Mesangial cell (primary cell): ENCODE data around the gene KIAA0586. TPM values are rescaled to one million over a fixed set of nuclear protein-coding genes. Genes with fewer than 3 reads are reported as not detected.

Source experiments
- total RNA-seq: library from RNA; depleted of rRNA; stranded (reverse); fragments of >200 nt; gene quantifications from 2 replicates; pipeline ENCODE4 v1.2.3, GENCODE V29; 2015

Gene KIAA0586
- 8.9 and 16.3 TPM in 2 replicates for total RNA-seq

GRCh38 chr14:58427281-58428117, at the start of gene KIAA0586, which contains the start of gene TIMM9:
KIAA0586 (plus strand) TSS chr14:58427719; CDS start chr14:58428265, 546 bp downstream.
TIMM9 (minus strand) TSS chr14:58427531; CDS start chr14:58411945, 15,586 bp downstream.

DNA sequence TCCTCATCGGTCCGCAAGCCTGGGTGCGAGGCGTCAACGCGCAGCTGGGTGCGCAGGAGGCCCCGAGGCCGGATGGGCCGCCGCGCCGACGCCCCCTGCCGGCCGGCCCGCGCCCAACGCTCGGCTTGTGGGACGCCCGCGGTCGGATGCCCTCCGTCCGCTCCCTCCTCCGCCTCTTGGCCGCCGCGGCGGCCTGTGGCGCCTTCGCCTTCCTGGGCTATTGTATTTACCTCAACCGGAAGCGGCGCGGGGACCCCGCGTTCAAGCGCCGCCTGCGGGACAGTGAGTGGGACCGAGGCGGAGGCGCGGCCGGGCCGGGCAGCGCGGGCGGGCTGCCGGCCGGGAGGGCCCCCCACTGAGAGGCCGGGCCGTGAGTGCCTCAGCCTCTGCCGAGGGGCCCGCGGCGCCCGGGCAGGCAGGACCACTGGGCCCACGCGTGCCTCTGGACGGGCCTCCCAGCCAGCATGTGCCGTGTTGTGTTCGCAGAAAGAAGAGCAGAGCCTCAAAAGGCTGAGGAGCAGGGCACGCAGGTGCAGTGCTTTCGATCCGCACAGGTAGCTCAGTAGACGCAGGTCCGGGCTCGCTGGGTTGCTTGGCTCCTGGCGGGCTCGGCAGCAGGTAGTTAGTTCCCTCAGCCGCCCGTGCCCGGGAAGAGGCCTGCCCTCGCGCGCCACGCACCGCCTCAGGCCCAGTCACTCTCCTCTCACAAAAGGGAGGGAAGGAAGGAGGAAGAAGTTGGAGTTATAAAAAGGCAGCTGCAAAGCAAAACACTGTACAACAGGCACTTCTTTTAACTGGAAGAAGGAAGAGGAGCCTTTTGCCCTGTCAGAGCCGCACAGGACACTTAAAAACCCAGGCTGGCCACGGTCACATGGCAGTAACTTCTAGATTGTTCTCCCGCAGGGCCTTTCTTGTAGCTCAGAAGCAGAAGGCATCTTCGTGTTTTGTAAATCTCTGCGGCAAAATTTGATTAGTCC, 31.4 kb upstream of the KIAA0586 start, which contains the start of gene TOMM20L:
Gene TOMM20L (plus strand): TSS at position 119 of the 977 bp plus-strand sequence. CDS start 28 bp downstream, at position 147.

Other genes starting within 250 kb of the KIAA0586 start
- gene ACTR10, start 227.6 kb upstream of the KIAA0586 start, total RNA-seq: 47.9 and 58.1 TPM in 2 replicates
- 59.2 and 148 TPM in 2 replicates for gene PSMA3, start 182.9 kb upstream of the KIAA0586 start, total RNA-seq
- 0.98 and 5.2 TPM in 2 replicates for gene ARID4A, start 129.2 kb upstream of the KIAA0586 start, total RNA-seq
- not detected in 2 replicates for gene TOMM20L, start 31.8 kb upstream of the KIAA0586 start, total RNA-seq
- 41.5 and 51.8 TPM in 2 replicates for gene TIMM9, start 188 bp upstream of the KIAA0586 start, total RNA-seq
- 7.0 and 9.1 TPM in 2 replicates for gene DACT1, start 210.2 kb downstream of the KIAA0586 start, total RNA-seq